Thyroid gland (tissue), 4 donors: ENCODE measurements around the gene GPR15LG.
"Not testable (repeated sequence)": the region's sequence is repeated elsewhere in the genome, so short reads cannot be mapped to it uniquely, and the experiment has no call there.

Experiments used
- CTCF ChIP-seq, 6 experiments: fragments of 200-600 bp in 3 of 6; fragments of 450-650 bp in 3 of 6; sonication (generic) in 3 of 6; IDR thresholded peaks; one replicate each; pipeline ENCODE4 v1.5.1; 2016 to 2019; ENCODE audit warnings: antibody characterized with exemption in 6 of 6, mild to moderate bottlenecking in 2 of 6, inconsistent platforms in 1 of 6, moderate library complexity in 1 of 6
- POLR2A ChIP-seq, 2 donors: fragments of 450-650 bp; IDR thresholded peaks; one replicate each; pipeline ENCODE4 v1.6.1; 2017; ENCODE audit warnings: antibody characterized with exemption in 2 of 2, mild to moderate bottlenecking in 2 of 2, moderate library complexity in 1 of 2

DNA sequence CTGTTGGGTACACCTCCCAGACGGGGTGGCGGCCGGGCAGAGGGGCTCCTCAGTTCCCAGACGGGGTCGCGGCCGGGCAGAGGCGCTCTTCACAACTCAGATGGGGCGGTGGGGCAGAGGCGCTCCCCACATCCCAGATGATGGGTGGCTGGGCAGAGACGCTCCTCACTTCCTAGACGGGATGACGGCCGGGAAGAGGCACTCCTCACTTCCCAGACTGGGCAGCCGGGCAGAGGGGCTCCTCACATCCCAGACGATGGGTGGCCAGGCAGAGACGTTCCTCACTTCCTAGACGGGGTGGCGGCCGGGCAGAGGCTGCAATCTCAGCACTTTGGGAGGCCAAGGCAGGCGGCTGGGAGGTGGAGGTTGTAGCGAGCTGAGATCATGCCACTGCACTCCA, 6.8 kb downstream of the GPR15LG start:
- TF ChIP-seq POLR2A, CTCF (IDR thresholded peaks at IDR 0.05): not testable (repeated sequence)
